ENCODE data around the gene GOLGA8F.
"Not testable (repeated sequence)": the region's sequence is repeated elsewhere in the genome, so short reads cannot be mapped to it uniquely, and the experiment has no call there.

The GOLGA8F gene, protein sequence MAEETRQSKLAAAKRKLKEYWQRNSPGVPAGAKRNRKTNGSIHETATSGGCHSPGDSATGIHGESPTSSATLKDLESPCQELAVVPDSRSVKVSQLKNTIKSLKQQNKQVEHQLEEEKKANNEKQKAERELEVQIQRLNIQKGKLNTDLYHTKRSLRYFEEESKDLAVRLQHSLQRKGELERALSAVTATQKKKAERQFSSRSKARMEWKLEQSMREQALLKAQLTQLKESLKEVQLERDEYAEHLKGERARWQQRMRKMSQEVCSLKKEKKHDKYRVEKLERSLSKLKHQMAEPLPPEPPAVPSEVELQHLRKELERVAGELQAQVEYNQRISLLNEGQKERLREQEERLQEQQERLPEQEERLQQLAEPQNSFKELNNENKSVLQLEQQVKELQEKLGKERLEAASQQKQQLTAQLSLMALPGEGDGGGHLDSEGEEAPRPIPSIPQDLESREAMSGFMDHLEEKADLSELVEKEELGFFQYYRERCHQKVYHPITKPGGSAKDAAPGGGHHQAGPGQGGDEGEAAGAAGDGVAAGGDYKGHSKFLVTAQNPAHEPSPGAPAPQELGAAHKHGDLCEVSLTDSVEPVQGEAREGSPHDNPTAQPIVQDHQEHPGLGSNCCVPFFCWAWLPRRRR

DNA sequence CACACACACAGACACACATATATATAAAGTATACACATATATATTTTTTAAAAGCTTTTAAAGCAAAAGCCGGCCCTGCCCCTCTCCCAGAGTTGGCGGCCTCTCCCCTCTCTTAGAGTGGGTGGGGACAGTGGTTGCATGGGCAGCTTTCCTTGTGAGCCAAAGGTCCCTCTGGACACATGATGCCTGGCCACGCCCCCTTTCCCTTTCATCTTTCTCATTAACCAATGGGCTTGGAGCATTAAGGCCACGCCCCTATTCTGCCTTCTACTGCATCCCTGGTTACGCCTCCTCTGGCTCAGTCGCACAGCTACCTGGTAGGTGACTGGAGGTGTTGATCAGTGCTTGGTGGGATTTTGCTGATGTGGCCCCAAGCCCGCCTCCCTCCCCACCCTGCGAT lies at the start of gene GOLGA8F:
TSS of gene GOLGA8F (plus strand) at position 301 of the 400 bp plus-strand sequence. CDS start at position 399, 98 bp downstream.
- DNase-seq: not testable (repeated sequence)

DNA sequence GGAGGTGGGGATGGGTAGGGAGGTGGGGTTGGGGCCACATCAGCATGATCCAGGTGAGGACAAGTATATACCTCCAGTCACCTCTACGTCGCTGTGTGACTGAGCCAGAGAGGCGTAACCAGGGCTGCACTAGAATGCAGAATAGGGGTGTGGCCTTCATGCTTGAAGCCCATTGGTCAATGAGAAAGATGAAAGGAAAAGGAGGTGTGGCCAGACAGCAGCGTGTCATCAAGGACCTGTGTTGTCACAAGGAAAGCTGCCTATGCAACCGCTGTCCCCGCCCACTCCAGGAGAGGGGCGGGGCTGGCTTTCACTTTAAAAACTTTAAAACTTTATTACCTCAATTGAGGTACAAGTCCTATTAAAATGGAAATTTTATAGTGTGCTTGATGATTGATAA lies 20.5 kb upstream of the GOLGA8F start, which contains the start of gene GOLGA6L24:
TSS of gene GOLGA6L24 (minus strand) at position 101 of the 400 bp plus-strand sequence. CDS start at position 40, 61 bp downstream.
- DNase-seq: not testable (repeated sequence)

DNA sequence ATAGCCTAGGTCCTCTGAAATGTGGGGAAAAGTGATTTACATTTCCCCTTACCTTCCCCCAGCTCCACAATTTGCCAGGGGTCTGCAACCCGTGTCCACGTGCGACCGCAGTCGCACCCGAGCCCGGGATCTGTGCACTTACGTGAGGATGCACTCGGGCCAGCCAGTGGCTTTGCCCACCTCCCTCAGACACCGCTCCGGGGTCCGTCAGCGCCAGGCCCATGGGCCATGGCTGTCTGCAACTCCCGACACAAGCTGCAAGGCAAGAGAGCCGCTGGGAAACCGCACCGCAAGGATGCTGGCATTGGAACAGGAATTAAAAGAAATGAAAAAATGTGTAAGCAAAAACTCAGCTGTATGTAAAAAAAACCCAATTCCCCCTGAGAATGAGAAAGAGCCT lies 13.0 kb upstream of the GOLGA8F start:
- DNase-seq: not testable (repeated sequence)

DNA sequence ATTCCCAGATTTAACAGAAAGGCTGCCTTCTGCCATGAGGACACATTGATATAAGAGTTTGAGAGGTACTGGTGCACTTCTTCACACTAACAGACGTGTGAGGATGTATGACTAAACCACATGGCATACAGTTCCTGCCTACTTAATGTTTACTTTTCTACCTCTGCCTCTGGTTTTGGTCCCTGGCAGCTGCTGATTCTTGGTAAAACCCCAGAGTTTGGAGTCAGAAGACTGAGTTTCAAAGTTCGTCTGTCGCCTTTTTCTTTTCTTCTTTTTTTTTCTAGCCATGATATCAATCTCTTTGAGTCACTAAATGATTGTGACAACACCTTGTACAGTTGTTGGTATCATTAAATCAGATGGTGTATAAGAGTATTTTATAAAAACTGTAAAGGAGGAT lies 1.6 kb downstream of the GOLGA8F start:
- not testable (repeated sequence) for DNase-seq

DNA sequence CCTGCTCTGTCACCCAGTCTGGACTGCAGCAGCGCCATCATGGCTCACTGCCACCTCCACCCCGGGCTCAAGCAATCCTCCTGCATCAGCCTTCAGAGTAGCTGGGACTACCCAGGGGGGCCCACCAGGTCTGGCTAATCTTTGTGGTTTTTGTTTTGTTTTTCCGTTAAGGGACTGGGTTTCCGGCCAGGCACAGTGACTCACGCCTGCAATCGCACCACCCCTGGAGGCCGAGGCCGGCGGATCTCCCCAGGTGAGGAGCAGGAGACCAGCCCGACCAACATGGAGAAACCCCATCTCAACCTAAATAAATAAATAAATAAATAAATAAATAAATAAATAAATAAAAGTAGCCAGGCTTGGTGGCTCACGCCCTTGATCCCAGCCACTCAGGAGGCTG lies 17.6 kb downstream of the GOLGA8F start:
- DNase-seq: not testable (repeated sequence)

DNA sequence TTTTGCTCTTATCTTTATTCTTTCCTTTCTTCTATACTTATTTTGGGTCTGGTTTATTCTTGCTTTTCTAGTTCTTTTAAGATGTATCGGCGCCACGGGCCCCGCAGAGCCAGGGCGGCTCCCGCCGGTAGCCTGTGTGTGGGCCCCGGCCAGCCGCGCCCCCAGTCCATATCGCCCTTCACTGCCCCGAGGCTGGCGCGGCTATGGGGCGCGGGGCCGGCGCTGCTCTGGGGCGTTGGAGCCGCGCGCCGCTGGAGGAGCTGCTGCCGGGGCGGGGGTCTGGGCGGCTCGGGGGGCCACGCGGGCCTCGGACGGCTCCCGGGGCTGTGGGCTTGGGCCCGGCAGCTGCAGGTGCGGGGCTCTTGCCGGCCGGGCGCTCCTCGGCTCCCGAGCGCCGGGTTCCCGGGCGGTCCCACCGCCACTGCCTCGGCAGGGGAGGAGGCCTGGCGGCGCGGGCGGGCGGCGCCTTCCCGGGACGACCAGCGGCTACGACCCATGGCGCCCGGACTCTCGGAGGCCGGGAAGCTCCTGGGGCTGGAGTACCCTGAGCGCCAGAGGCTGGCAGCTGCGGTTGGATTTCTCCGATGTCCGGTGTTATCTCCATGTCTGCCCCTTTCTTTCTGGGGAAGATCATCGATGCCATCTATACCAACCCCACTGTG lies 24.4 kb downstream of the GOLGA8F start:
- DNase-seq: not testable (repeated sequence)

DNA sequence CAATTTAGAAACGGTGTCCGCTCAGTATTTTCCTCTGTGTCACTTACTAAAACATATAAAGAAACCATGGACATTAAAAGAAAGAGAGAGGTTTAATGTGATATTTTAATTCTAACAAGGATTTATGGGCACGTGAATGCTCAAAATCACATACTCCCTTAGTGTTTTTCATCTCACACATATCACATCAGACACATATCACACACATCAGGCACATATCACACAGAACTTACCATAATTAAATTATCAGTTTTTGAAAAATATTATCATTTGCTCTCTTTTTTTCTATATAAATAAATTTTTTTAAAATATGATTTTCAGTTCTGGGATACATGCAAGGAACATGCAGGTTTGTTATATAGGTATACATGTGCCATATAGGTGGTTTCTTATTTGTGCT lies 42.0 kb downstream of the GOLGA8F start:
- not testable (repeated sequence) for DNase-seq

DNA sequence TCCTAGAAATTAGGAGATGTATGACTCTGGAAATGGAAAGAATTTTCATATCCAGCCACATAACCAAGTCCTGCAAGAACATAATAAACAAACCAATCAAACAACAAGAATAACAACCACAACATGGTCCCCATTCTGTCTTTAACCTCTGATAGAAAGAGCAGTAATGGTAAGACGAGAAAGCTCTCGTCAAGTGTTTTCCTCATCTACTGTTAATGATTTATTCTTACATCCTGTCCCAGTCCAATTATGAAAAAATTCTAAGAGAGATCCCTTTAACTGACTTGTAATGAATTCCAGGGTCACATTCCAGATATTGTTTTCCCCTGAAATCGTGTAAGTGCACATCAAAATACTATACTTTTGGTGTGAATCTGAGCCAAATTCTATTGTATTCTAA lies 57.1 kb downstream of the GOLGA8F start:
- not testable (repeated sequence) for DNase-seq
